ENCODE results near the gene CUBN.

DNA sequence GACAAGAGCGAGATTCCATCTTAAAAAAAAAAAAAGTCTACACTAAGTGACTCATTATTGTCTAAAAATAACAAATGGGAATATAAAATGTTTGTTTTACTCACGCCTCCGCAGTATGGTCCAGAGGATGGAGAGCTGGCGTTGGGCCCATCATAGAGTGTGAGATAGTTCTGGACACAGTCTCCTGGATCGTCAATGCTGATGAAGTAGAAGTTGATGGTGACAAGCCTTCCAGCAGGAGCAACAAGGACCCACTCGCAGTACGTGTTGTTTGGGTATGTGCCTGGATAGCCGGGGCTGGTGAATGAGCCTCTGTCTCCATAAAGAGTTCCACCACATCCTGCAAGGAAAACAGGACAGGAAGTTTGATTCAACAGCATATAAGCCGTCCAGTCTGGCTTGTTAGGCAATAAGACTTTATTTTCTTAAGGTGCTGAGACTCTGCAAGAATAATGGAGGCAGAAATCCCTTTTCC, 300.9 kb downstream of the CUBN start:
- no peak for TF ChIP-seq POLR2A (IDR thresholded peaks at IDR 0.05)
- TF ChIP-seq, protein P1, sequence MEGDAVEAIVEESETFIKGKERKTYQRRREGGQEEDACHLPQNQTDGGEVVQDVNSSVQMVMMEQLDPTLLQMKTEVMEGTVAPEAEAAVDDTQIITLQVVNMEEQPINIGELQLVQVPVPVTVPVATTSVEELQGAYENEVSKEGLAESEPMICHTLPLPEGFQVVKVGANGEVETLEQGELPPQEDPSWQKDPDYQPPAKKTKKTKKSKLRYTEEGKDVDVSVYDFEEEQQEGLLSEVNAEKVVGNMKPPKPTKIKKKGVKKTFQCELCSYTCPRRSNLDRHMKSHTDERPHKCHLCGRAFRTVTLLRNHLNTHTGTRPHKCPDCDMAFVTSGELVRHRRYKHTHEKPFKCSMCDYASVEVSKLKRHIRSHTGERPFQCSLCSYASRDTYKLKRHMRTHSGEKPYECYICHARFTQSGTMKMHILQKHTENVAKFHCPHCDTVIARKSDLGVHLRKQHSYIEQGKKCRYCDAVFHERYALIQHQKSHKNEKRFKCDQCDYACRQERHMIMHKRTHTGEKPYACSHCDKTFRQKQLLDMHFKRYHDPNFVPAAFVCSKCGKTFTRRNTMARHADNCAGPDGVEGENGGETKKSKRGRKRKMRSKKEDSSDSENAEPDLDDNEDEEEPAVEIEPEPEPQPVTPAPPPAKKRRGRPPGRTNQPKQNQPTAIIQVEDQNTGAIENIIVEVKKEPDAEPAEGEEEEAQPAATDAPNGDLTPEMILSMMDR (IDR thresholded peaks at IDR 0.05) = no peak
